Jurkat, Clone E6-1 (cell line): ENCODE data around the gene CATSPER2.
"Not testable (repeated sequence)": the region's sequence is repeated elsewhere in the genome, so short reads cannot be mapped to it uniquely, and the experiment has no call there.

ENCODE experiments used
- DNase-seq: peaks from one replicate; pipeline ENCODE4 v3.0.0-alpha.2; 2011; ENCODE audit warnings: low read depth, low spot score
- H3K4me3 ChIP-seq: 2 replicates; pipeline ENCODE4 v1.5.1; 2011; ENCODE audit warnings: mild to moderate bottlenecking, low read length, control low read depth, moderate library complexity

Gene CATSPER2

GRCh38 chr15:43600200-43600599 is 48.4 kb downstream of the CATSPER2 start:
- not testable (repeated sequence) for H3K4me3 ChIP-seq, DNase-seq

- DNase-seq, H3K4me3 ChIP-seq: not testable (repeated sequence)
These were observed 49.5 kb downstream of the CATSPER2 start for GRCh38 chr15:43599131-43599530.

- not testable (repeated sequence) for DNase-seq, H3K4me3 ChIP-seq
These were observed 55.1 kb downstream of the CATSPER2 start, which contains the start of gene CKMT1B for GRCh38 chr15:43593328-43594190. CKMT1B (plus strand) TSS chr15:43594027; CDS start chr15:43594219, 192 bp downstream.

GRCh38 chr15:43592841-43593240 is 55.8 kb downstream of the CATSPER2 start:
- not testable (repeated sequence) for DNase-seq, H3K4me3 ChIP-seq

- H3K4me3 ChIP-seq, DNase-seq: not testable (repeated sequence)
These were observed 58.7 kb downstream of the CATSPER2 start, which contains the start of gene PPIP5K1 for GRCh38 chr15:43589778-43590466. PPIP5K1 (minus strand) TSS chr15:43590208; CDS start chr15:43584504, 5,704 bp downstream.
